DMS153 treated with DMSO at 0.1 percent for 48 hours (cell line): ENCODE data around the gene STXBP6.

Experiments used
- DNase-seq: peaks from one replicate; lab custom pipeline; 2025; ENCODE audit not compliant: unreplicated experiment; lab: John Stamatoyannopoulos, UW

STXBP6 gene

DNA sequence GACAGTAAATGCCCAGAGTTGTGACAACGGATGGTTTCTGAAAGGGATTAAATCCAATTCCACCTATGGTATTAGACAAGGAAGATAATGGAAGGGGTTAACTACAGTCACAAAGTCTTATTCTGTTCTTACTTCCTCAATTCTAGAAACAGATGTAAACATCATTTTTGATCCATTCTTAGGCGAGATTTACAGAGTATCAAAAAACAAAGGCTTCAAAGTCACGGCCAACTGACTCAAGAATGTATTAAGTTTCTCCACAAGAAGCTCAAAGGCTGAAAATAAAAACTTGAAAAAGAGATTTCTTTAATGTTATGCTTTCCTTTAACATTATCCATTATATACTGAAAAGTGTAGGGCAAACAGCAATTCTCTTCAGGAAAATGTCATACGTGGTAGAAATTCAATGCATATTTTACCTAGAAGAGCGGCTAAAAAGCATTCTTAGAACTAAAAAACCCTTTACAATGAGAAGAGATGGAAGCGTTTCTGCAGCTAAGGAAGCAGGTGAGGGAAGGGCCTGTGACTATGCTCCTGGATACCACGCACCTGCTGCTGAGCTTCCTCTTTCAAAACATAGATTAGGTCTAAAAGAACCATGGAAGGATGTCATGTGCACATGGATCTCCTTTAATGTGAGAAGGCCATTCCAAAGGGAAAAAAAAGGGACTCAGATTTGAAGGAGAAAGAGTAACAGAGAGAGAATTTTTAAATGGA is 185.8 kb downstream of the STXBP6 start:
- no peak for DNase-seq

DNA sequence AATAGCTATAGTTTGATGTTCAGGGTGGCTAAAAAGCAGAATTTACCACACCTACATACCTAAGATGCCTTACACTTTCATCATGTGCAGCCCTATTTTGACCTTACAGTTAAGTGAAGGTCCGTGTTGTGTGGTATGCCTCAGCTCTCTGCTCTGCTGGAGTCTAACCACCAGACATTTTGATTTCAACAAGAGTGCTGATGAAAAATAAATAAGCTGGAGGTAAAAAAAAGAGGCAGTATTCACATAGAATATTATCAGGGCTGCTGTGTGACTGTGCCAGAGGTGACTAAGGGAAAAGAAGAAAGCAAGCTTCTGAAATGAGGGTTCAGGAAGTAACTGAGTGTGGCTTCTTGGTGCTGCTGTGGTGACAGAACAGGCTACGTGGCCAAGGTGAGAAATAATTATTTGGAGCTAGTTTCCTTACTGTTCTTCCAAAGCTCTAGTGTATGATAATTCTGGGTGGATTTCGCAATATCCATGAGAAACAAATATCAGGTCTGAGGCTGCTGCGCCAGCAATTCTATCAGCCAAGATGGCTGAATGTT is 188.8 kb downstream of the STXBP6 start:
- no peak for DNase-seq

DNA sequence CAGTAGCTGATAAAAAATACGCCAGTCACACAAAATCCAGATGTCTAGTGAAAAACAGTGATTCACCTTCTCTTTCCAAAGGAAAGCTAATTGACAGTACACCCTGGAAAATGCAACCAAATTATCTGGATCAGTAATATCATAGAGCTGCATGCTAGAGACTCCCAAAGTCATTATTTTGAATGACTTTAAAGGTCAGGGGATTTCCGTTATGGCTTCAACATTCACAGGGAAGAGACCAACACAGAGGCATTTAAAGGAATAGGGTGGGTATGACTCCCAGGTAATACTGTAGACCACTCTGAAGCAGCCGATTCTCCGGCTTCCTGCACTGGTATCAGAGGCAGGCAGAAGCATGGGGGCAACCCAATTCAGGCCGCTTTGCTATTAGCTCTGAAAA is 190.4 kb downstream of the STXBP6 start:
- DNase-seq: no peak

DNA sequence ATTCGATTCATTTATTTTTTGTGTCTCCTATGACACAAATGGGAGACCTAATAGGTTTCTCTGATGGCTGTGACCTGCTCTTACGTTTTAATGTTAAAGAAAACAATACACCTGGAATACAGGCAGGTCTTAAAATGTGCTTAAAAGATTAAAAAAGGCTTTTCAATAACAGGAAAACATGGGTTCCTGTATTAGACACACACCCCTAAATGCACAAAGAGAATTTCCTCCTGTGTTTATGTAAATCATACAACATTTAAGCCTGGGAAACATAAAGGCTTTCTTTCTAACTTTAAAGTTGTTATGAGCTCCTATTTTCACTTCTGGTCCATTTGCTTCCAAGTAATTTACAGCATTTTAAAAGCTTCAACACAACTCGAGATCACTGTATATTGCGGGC is 191.3 kb downstream of the STXBP6 start:
- DNase-seq: no peak

DNA sequence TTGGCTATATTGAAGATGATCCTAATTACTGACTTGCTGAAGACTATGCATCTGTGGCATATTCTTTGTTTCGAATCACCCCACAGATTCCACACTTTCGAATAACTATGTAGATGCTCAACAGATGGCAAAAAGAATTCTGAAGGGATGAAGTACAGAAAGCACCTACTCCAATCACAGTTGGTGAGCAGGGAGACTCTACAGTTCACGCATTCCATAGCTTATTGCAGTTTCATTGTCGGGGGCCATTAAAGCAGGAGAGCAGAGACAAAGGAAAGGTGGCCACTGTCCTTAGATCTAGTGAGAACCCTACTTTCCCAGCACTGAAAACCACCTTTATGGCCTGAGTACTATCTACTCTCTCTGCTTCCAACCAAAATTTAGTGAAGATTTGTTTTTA is 191.9 kb downstream of the STXBP6 start:
- DNase-seq: no peak

DNA sequence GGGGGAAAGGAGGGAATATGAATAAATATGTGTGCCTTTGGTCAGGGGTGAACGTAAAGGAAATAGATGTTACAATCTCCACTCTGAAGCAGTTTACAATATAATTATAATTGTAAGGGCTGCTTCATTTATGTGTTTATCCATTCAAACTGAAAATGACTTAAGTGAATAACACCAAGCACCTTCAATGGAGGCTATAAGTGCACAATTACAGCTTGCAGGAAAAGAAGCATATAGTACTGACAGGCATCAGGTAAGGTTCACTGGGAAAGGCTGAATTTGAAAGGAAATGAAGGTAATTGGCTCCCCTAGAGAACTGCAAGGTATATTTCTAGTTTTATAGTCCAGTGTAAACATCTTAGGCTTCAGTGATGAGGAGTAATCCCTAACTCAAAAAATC is 192.7 kb downstream of the STXBP6 start:
- DNase-seq: no peak

DNA sequence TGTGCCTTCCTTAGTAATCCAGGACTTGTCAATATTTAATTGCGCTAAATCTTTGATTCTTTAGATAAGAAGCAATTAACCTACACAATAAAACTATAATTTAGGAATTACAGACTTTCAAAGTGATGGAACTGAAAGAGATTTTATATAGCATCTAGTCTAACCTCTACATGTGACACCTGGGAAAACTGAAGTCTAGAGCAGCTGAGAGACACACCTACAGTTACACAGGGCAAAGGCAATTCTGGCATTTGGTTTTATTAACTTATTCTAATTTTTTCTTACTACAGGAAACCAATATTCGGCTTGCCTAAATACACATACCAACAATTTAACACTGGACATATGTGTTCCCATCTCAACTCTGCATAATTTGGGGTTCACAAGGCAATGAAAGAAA is 196.5 kb downstream of the STXBP6 start:
- DNase-seq: no peak

DNA sequence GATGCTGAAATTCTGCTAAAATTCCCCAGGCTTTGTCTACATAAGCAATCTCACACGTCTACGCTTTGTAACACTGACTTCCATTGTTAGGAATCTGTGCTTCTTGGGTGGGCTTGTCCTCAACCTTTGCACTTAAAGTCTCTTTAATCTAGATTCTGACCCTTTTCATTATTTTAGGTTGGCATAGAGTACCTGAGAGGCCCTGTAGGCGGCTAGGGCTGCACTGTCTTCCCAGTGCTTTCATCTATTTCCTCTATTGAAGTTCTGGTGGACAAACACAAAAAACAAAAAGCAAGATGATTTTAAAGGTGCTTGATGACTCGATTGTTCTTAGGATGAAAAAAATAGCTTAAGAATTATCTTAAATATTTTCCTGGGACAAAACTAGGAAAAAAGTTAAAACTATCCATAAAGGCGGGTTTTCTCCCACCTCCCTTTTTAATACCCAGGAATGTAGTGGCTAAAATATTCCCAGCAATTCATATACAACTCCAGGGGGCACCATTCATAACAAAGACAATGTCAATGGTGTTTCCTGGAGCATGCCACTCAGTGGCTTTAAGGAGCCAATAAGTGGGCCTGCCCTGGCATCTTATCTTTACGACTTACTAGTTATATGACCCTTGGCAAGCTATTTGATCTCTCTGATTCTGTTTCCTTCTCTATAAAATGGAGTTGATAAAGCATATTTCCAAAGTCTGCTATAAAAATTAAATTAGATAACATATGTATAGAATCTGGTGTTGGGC is 197.5 kb downstream of the STXBP6 start:
- no peak for DNase-seq

DNA sequence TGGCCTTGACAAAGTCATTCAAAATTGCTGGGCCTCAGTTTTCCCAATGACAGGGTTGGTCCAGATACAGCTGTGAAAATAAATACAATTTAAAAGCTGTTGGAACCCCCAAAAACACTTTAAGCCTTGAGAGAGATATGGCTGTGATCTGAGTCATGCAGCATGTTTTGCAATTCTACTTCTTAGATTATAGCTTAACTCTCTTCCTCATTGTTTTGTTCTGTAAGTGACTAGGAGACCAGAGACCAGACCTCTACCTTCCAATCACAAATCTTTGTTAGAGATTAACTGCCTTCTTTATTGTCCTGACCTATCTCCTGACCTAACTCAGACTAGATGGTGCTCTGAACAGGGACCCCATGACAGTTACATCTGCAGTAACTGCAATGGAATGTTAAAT is 198.1 kb downstream of the STXBP6 start:
- DNase-seq: no peak

DNA sequence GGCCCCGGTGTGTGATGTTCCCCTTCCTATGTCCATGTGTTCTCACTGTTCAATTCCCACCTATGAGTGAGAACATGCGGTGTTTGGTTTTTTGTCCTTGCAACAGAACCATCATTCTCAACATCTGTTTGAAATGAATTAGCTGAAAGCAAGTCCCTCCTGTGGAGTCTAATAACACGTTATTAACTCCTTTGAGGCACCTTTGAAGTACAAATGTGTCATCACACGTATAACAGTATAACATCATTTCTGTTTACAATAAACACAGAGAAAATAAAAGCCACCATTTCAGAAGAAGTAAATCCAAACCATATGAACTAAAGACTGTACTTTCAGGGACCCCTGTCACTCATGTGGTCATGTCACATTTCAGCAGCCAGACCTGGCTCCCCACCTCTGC is 198.5 kb downstream of the STXBP6 start:
- no peak for DNase-seq

DNA sequence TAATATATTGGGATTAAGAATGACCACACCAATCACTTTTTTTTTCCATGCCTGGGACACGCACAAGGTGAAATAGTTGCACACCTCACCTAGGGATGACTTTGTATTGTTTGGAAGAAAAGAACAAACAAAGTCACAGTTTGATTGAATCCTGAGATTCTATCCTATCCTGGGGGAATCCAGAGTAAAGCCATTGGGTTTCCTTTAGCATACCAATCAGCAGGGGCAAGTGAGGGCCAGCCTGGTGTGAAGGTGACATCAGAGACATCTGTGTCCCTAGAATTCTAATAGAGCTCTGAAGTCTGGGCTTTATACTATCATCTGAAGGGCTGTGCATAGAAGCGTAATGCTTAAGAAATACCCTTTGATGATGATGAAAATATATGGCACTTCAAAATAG is 199.9 kb downstream of the STXBP6 start:
- no peak for DNase-seq

DNA sequence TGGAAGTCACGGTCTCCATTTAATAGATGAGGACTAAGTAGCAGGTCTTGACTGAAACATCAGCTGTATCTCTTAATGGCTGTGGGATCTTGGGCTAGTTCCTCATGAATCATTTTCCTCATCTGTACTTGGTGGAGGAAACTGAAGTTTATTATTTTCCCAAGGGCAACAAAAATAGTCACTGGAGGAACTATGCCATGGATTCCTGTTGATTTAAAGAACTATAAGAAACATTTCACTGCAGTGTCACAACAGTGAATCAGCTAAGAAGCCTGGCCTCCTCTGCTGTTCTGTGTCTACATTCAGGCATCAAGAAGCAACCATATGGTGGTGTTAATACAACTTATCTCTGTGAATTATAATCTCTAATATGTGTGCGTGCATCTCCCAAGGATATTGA is 200.5 kb downstream of the STXBP6 start:
- no peak for DNase-seq

DNA sequence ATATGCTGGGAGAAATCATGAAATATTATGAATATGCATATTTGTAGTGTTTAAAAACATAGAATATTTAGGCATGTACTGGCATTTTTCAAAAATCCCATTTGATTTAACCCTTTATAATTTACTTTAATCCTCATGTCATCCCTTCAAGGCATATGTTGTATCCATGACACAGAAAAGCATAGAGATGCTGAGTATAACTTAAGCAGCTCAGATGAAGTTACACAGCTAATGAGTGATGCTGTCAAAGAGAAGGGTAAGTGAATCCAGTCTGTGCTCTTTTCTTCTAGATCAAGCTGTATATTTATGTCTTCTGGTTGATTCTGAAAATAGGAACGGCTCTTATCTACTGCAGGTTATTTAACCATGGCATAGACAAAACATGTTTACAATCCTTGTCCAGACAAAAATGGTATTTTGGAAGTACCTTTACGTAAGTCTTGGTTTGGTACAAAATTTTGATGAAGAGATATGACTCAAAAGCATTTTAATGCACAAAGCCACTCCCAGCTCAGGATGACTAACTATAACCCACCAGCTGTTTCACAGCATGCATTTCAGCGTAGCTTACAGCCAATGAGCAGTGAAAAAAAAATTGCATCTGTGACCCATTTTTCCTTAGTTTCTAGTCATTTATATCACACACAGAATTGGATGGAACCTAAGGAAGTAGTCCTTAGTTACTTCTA is 201.7 kb downstream of the STXBP6 start:
- DNase-seq: no peak

DNA sequence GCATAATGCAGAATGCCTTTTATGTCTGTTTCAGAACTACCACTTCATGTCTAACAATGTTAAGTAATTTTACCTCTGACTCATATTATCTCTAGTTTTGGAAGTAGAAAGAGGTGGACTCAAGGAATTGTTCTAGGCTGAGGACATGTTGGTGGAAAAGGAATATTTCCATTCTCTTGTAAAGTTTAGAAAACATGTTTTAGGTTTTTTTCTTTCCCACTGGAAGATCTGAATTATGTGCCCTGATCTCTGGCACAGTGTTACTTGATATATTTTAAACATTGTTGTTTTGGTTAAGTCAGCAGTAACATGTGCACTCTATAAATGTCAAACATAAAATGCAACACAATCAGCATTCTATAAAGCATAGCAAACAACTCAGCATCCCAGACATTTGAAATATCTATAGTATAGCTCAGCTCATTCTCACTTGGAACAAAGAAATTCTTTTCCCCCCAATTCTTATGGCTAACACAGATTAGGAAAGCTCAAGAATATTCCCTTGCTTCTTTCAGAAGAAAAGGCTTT is 202.3 kb downstream of the STXBP6 start:
- DNase-seq: no peak

DNA sequence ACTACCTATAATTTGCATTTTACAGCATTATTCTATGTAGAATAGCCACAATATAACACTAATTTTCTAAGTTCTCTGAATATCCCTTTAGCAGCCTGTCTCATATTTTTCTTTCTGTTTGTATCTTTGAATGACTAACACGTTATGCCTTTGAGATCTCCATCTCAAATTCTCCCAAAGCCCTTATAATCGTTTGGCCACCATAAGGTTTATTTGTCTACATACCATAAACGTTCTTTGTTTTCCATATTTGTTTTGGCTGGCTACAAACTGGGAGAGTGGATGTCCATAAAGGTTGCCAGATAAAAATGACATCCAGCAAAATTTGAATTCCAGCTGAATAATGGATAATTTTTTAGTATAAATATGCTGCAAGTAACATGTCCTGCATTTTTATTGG is 203.7 kb downstream of the STXBP6 start:
- DNase-seq: peak; percentile 8

DNA sequence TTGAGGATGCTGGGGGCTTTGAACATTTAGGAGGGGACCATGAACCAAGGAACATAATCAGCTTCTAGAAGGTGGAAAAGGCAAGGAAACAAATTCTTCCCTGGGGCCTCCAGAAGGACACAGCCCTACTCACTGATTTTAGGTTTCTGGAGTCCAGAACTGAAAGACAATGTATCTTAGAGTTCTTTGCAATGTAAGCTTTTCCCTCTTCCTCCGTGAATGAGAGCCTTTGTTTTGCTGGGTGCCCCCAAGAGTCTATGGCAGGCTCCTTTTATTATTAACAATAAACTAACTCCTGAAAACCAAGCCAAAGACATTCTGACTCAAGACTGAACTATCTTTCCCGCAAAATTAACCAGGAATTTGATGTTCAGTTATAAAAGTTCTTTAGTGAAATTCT is 204.1 kb downstream of the STXBP6 start:
- DNase-seq: no peak

DNA sequence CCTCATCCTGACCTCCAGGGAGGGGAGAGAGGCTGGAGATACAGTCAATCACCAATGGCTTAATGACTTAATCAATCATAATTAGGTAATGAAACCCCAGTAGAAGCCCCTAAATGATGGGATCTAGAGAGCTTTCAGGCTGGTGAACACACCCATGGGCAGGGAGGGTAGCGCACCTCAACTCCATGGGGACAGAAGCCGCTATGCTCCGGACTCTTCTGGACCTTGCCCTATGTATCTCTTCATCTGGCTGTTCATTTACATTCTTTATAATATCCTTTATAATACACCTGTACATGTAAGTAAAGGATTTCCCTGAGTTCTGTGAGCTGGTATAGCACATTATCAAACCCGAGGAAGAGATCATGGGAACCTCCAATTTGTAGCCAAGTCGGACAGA is 205.9 kb downstream of the STXBP6 start:
- no peak for DNase-seq

DNA sequence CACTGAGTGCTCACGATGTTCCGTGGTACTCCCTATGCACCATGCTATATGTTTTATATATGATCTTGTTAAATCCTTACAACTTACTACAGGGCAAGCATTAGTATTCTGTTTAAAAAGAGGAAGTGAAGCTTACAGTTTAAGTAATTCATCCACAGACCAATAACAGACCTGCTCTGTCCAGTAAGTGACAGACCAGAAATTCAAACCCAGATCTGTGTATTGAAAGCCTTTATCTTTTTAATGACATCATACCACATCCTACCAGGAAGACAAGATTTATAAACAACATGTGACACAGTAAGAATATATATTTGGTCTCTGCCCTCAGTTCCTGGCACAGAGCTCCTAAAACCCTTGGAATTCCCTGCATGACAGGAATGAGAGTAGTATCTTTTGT is 206.5 kb downstream of the STXBP6 start:
- no peak for DNase-seq

DNA sequence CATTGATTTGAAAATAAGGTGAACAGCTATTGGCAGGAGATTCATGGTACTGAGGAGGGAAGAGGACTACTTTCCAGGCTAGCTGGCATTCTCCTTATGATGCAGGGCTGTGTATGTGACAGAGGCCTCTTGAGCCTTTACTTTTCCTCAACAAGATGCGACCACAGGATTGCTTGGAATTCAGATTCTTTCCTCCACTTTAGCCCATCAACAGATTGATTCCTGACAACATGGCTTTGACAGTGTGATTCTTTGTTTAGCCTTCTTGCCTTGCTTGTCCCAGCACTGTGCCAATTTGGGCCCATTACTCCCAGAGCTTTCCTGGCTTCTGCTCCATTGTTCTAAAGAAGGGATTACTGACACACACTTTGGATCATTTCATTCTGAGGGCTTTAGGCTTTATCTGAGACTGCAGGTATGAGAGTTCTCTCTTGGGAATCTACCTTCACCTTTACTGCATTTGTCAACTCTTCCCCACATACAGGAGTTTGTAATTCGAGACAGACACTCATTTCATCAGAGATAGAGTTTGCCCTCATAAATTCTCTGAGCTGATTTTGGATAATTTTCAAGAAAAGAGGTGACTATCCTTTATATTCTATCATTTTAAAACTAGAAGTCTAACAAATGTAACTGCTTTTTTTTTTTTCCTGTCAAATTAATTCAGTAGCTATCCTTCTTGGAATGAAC is 209.6 kb downstream of the STXBP6 start:
- DNase-seq: no peak

DNA sequence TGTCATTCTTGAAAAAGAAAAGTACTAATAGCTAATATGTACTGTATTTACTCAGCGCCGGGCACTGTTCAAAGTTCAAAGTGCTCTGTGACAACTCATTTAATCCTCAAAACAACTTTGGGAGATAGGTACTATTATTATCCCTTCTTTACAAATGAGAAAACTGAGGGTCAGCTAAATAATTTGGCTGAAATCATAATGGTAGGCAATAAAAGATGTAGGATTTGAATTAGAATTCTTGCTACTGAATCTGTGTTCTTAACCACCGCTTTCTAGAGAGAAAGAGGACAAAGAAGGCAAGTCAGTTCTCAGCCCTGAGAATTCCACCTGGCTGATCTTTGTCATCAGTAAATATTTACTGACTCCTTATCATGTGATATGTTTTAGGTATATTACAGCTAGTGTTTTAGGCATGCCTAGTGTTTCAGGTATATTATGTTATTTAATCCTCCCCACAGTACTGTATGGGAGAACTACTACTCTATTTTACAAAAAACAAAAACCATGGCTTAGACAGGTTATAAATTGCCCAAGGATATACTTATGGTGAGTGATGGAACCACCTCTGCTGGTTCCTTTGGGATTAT is 210.2 kb downstream of the STXBP6 start:
- no peak for DNase-seq
